Activated naive CD8-positive, alpha-beta T cell treated with anti-CD3 and anti-CD28 coated beads, Interleukin-2, amount 10 ng/mL, durations not matched to agents 7 days and 5 days (primary cell): ENCODE measurements around the gene GLRA3. TPM values are rescaled to one million over a fixed set of nuclear protein-coding genes. Genes with fewer than 3 reads are reported as not detected.
"Not testable (repeated sequence)": the region's sequence is repeated elsewhere in the genome, so short reads cannot be mapped to it uniquely, and the experiment has no call there.

Experiments used
- ATAC-seq: fragments of 150-1000 bp; cut with Tn5 transposase; one replicate; pipeline ENCODE4 v1.10.0; 2021; ENCODE audit warnings: low read depth, moderate library complexity
- POLR2A ChIA-PET: fragments of 350-600 bp; sonication (Branson Sonifier 250); formaldehyde crosslinking; loops from one replicate; lab custom pipeline; 2021; ENCODE audit warnings: antibody characterized with exemption; lab: Charles Lee
- DNase-seq: peaks from one replicate; pipeline ENCODE4 v3.0.0; 2021
- H3K27ac Mint-ChIP-seq: one replicate; pipeline ENCODE4 v1.8.0; 2022; ENCODE audit warnings: mild to moderate bottlenecking, mixed read lengths
- H3K27me3 Mint-ChIP-seq: one replicate; pipeline ENCODE4 v1.8.0; 2022; ENCODE audit warnings: mild to moderate bottlenecking, moderate library complexity, mixed read lengths
- H3K36me3 Mint-ChIP-seq: one replicate; pipeline ENCODE4 v1.8.0; 2021; ENCODE audit warnings: mild to moderate bottlenecking, mixed read lengths
- H3K4me1 Mint-ChIP-seq: one replicate; pipeline ENCODE4 v1.8.0; 2021; ENCODE audit warnings: mixed read lengths
- H3K4me3 Mint-ChIP-seq: one replicate; pipeline ENCODE4 v1.8.0; 2022; ENCODE audit warnings: mild to moderate bottlenecking, moderate library complexity, mixed read lengths
- H3K9me3 Mint-ChIP-seq: one replicate; pipeline ENCODE4 v1.8.0; 2021; ENCODE audit warnings: mixed read lengths
- total RNA-seq, 2 experiments: library from RNA; stranded (reverse); gene quantifications; one replicate each; pipeline ENCODE4 v1.2.3, GENCODE V29; 2021

Gene GLRA3
- total RNA-seq, 2 experiments from 2014 or later: not detected

DNA sequence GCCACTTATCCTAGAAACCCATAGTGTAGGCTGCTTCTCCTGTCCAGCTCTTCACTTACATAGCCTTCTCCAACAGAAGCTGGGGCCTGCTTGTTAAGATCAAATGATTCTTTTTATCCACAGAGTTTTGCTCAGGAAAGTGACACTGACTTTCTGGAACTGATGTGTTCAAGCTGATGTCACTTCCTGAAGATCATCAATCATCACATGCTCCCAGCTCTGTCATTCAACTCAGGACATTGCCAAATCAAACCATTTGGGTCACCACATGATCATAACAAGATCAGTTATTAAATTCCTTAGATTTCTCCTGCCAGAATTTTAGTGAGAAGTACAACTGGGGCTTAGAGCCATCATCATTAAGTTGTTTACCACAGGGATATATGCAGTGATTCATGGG lies 39.4 kb downstream of the GLRA3 start:
- no peak overlapping the region for H3K4me3 Mint-ChIP-seq
- ATAC-seq: no peak

DNA sequence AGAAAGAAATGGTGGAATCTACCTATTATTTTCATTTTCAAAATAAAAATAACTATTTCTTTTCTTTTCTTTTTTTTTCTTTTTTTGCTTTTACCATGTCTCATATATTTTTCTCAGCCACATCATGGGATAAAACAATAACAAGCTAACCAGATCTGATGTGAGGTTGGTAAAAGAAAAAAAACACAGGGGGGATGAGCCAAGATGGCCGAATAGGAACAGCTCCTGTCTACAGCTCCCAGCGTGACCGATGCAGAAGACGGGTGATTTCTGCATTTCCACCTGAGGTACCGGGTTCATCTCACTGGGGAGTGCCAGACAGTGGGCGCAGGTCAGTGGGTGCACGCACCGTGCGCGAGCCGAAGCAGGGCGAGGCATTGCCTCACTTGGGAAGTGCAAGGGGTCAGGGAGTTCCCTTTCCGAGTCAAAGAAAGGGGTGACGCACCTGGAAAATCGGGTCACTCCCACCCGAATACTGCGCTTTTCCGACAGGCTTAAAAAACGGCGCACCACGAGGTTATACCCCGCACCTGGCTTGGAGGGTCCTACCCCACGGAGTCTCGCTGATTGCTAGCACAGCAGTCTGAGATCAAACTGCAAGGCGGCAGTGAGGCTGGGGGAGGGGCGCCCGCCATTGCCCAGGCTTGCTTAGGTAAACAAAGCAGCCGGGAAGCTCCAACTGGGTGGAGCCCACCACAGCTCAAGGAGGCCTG lies 50.6 kb downstream of the GLRA3 start:
- POLR2A ChIA-PET, H3K9me3 Mint-ChIP-seq, H3K36me3 Mint-ChIP-seq, H3K27me3 Mint-ChIP-seq, H3K4me1 Mint-ChIP-seq, DNase-seq, H3K27ac Mint-ChIP-seq, ATAC-seq, H3K4me3 Mint-ChIP-seq: not testable (repeated sequence)

More for the DNA sequence above, 39.4 kb downstream of the GLRA3 start:
- no peaks in the 10 kb centered on the region for H3K27me3 Mint-ChIP-seq
- no peak for DNase-seq
- H3K9me3 Mint-ChIP-seq: no peaks in the 10 kb centered on the region
- no peaks in the 10 kb centered on the region for H3K36me3 Mint-ChIP-seq
- no peak overlapping the region for H3K27ac Mint-ChIP-seq
- POLR2A ChIA-PET: no interaction called here
- H3K4me1 Mint-ChIP-seq: no peaks in the 10 kb centered on the region

DNA sequence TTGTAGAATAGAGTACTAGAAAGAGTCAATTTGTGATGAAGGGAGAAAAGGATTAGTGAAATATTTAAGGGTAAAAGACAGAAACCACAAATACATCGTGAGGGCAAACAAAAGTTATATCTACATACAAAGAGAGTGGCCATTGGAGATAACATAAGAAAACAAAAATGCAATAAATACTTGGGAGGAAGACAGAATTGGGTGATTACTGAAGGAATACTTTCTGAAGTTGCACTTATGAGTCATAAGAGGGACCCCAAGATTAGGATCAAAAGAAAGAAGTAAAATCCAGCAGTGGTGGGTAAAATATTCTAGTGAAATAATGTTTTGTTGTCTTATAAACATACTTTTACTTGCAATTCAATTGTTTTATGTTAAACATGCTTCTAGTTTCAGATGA lies 53.7 kb downstream of the GLRA3 start:
- ATAC-seq: no peak
- H3K4me3 Mint-ChIP-seq: no peak overlapping the region
- H3K27me3 Mint-ChIP-seq: no peaks in the 10 kb centered on the region
- DNase-seq: no peak
- no peak overlapping the region for H3K27ac Mint-ChIP-seq
- H3K36me3 Mint-ChIP-seq: no peaks in the 10 kb centered on the region
- no peaks in the 10 kb centered on the region for H3K4me1 Mint-ChIP-seq
- POLR2A ChIA-PET: no interaction called here
- peaks cover 3% of the 10 kb centered on the region for H3K9me3 Mint-ChIP-seq

DNA sequence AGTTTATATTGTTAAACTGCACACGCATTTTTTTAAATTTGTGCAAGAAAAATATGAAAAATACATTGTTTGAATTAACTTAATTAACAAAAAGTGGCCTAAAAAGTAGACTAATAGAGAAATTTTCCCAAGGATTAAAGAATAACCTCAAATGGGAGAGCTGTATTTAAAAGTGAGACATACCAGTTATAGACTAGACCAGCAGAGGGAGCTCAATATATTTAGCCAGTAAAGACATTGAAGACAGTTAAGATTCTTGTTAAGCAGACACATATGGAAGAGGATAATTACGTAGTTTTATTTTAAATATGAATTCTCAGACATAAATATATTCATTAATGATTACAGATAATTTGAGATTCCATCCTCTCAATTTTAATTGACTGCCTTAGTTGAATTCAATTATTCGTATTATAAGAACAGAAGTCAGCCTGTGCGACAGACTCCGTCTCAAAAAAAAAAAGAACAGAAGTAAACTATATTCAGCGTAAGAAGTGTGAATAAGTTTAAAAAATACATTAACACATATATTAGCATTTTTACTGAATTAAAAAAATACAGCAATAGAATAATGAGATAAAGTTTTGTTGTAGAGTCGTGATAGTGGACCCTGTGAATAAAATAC lies 64.8 kb downstream of the GLRA3 start:
- no peak for DNase-seq
- ATAC-seq: no peak
- no peak overlapping the region for H3K4me3 Mint-ChIP-seq
- H3K4me1 Mint-ChIP-seq: no peaks in the 10 kb centered on the region
- POLR2A ChIA-PET: no interaction called here
- H3K36me3 Mint-ChIP-seq: no peaks in the 10 kb centered on the region
- no peaks in the 10 kb centered on the region for H3K9me3 Mint-ChIP-seq
- no peak overlapping the region for H3K27ac Mint-ChIP-seq
- H3K27me3 Mint-ChIP-seq: no peaks in the 10 kb centered on the region

DNA sequence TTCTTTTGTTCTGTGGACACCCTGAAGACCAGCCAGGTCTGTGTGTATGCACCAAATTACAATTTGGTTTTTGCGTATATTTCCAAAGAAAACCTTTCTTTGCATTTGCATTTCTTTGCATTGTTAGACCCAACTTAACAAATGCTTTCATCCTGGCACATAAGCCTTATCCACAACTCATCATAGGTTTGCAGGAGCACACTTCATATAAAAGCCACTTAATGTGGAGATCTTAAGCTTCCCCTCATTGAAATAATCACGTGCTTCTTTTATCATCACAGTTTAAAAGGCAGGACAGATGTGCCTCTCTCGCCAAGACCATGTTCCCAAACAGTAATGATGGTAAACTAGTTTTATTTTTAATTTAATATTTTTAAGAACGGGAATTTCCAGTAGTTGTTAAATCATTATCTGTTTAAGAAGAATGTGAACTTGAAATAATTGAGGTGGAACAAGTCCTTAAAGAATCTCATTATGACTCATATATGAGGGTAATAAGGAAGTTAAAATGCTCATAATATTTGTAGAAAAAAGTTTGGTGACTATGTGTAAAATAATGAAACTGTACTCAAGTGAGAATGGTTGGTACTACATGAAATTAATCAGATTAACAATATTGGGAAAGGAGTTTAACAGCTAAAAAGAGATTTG lies 65.5 kb downstream of the GLRA3 start:
- Mint-ChIP-seq H3K36me3 (no peaks in the 10 kb centered on the region), H3K4me3 (no peak overlapping the region), H3K9me3 (no peaks in the 10 kb centered on the region), H3K27ac (no peak overlapping the region), H3K27me3 (no peaks in the 10 kb centered on the region), H3K4me1 (no peaks in the 10 kb centered on the region)
- POLR2A ChIA-PET: no interaction called here
- DNase-seq: no peak
- no peak for ATAC-seq

DNA sequence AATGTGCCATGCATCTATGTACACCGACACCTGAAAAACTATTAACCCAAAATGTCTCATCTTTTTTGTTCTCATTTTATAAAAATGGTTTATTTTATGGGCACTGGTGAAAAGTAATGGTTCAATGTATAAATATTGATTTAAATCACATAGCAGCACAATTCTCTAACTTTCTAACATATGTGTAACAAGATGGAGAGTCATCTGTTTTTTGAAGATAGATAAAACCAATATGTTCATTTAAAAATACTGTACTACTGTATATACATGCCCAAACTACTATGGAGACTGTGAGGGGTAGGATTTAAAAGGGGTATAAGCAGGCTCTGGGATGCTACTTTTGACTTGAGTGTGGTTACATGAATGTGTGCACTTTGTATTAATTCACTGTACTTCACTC lies 67.6 kb downstream of the GLRA3 start:
- ATAC-seq (no peak), DNase-seq (no peak)
- H3K27me3 Mint-ChIP-seq: no peaks in the 10 kb centered on the region
- H3K4me3 Mint-ChIP-seq: no peak overlapping the region
- no peak overlapping the region for H3K27ac Mint-ChIP-seq
- POLR2A ChIA-PET: no interaction called here
- no peaks in the 10 kb centered on the region for H3K9me3 Mint-ChIP-seq
- H3K4me1 Mint-ChIP-seq: no peaks in the 10 kb centered on the region
- no peaks in the 10 kb centered on the region for H3K36me3 Mint-ChIP-seq

DNA sequence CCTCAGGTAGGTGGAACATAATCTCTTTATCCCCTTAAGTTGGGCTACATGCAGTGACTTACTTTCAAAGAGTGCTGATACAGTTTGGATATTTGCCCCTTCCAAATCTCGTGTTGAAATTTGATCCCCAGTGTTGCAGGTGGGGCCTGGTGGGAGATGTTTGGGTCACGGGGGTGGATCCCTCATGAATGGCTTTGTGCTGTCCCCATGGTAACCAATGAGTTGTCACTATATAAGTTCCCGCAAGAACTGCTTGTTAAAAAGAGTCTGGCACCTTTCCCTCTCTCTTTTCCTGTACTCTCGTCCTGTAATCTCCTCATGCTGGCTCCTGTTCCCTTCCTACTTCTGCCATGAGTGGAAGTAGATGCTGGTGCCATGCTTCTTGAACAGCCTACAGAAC lies 71.3 kb downstream of the GLRA3 start:
- Mint-ChIP-seq H3K9me3 (no peaks in the 10 kb centered on the region), H3K27me3 (no peaks in the 10 kb centered on the region), H3K36me3 (no peaks in the 10 kb centered on the region), H3K27ac (no peak overlapping the region), H3K4me3 (no peak overlapping the region), H3K4me1 (no peaks in the 10 kb centered on the region)
- ATAC-seq (no peak), DNase-seq (no peak)
- POLR2A ChIA-PET: no interaction called here

DNA sequence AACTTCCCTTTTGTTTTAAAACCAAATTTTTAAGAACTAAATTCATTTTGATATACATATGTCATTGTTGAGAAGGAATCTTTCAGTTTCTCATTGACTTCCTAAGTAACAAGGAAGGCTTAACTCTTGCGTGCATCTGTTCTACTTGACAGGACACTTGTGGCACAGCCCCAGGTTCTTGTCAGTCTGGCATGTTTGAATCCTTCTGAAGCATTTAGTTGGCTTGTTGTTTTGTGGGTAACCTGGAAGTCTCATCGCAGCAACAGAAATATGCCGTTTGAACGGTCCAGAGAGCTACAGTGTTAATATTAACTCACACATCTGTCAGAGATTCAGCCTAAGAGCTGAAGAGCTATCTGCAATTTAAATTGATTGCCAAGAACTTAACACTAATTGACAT lies 76.0 kb downstream of the GLRA3 start:
- Mint-ChIP-seq H3K27ac (no peak overlapping the region), H3K27me3 (no peaks in the 10 kb centered on the region), H3K36me3 (no peaks in the 10 kb centered on the region), H3K4me1 (no peaks in the 10 kb centered on the region), H3K9me3 (no peaks in the 10 kb centered on the region), H3K4me3 (no peak overlapping the region)
- ATAC-seq: no peak
- POLR2A ChIA-PET: no interaction called here
- no peak for DNase-seq

DNA sequence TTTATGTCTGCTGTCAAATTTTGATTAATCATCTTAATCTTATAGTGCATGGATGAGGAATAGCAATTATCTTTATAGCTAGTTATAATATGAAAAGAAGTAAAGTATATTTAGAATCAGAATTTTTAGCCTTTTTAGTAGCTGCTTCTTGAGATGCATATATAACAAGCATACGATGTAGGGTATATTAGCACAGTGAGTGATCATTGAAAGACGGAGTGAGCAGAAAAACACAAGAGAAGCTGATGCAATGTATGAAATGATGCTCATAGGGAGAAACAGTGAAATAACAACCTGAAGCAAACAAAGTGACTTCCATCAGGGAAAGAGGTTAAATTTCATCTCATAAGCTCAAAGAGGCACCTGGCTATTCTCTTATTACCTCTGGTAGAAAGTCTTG lies 77.0 kb downstream of the GLRA3 start:
- no peak for DNase-seq
- Mint-ChIP-seq H3K4me3 (no peak overlapping the region), H3K36me3 (no peaks in the 10 kb centered on the region), H3K4me1 (no peaks in the 10 kb centered on the region), H3K27me3 (no peaks in the 10 kb centered on the region), H3K27ac (no peak overlapping the region), H3K9me3 (no peaks in the 10 kb centered on the region)
- POLR2A ChIA-PET: no interaction called here
- ATAC-seq: no peak

DNA sequence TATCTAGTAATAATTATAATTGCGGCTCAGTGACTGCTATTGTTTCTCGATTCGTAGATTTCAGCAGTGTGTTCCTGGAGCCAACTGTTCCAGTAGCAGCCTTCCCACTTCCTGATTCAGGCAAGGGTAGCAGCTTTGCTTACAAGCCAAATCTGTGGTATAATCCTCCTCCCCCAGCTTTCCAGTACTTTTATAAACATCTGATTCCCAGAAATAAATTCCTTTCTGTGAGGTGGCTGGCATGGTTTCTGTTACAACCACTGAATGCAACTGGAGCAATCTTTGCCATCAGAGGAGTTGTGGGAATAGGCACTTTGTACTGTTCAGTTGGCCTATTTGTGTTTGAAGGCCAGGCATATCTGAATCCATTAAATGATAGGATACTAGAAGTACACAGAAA lies 80.0 kb downstream of the GLRA3 start:
- Mint-ChIP-seq H3K9me3 (no peaks in the 10 kb centered on the region), H3K27me3 (peaks cover 2% of the 10 kb centered on the region), H3K4me3 (no peak overlapping the region), H3K27ac (no peak overlapping the region), H3K4me1 (no peaks in the 10 kb centered on the region), H3K36me3 (no peaks in the 10 kb centered on the region)
- ATAC-seq (no peak), DNase-seq (no peak)
- POLR2A ChIA-PET: no interaction called here

DNA sequence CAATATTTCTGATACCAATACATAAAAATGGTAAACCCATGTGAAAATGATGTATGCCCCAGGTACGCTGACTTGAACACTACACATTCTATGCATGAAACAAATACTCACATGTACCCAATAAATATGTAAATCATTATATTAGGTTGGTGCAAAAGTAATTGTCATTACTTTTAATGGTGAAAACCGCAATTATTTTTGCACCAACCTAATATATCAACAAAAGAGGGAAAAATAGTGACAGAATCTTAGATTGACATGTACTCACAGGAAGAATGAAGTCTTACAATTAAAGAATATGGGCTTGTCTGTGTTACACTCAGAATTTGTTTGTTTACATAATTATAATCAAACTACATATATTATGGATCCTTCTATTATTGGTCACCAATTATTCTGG lies 82.3 kb downstream of the GLRA3 start:
- H3K27ac Mint-ChIP-seq: no peak overlapping the region
- H3K9me3 Mint-ChIP-seq: no peaks in the 10 kb centered on the region
- H3K4me3 Mint-ChIP-seq: no peak overlapping the region
- H3K4me1 Mint-ChIP-seq: no peaks in the 10 kb centered on the region
- no peak for ATAC-seq
- POLR2A ChIA-PET: no interaction called here
- H3K36me3 Mint-ChIP-seq: no peaks in the 10 kb centered on the region
- DNase-seq: no peak
- H3K27me3 Mint-ChIP-seq: peaks cover 2% of the 10 kb centered on the region

DNA sequence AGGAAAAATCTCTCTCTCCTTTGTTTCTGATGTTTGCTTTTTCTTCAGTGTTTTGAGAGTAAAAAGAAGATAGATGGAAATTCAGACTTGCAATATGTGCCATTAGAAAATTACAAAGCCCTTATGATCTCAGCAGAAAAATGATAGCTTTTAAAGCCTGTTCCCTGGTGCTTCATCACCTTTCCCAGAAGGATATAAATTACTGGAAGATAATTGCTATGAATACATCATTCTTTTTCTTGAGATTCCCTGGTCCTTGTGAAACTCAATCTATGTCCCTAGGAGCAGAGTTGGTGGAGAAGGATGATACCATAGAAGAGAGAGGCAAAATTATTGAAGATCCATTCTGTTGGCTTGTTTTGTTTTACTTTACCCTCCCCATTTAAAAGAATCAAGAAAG lies 86.5 kb downstream of the GLRA3 start:
- H3K27ac Mint-ChIP-seq: no peak overlapping the region
- no peaks in the 10 kb centered on the region for H3K36me3 Mint-ChIP-seq
- H3K4me1 Mint-ChIP-seq: no peaks in the 10 kb centered on the region
- no peaks in the 10 kb centered on the region for H3K9me3 Mint-ChIP-seq
- no peak for DNase-seq
- POLR2A ChIA-PET: no interaction called here
- peaks cover 2% of the 10 kb centered on the region for H3K27me3 Mint-ChIP-seq
- ATAC-seq: no peak
- no peak overlapping the region for H3K4me3 Mint-ChIP-seq

DNA sequence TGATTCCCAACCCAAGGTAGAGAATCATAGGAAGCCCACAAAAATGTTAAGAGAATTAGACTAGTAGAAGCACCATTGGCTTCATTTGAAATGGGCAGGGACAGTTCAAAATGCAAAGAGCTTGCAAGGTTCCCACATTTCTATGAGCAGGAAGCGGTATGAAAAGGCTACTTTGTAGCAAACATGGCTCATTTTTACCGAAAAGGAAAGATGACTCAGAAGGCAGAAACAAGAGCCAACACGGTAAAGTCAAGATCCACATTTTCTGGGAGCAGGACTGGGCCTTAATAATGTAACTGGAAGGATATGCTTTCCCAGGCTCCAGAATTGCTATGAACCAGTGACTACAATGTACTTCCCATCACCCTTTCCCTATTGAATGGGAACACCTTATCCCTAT lies 89.5 kb downstream of the GLRA3 start:
- ATAC-seq: no peak
- no peak overlapping the region for H3K27ac Mint-ChIP-seq
- no peak for DNase-seq
- POLR2A ChIA-PET: no interaction called here
- H3K4me1 Mint-ChIP-seq: no peaks in the 10 kb centered on the region
- no peaks in the 10 kb centered on the region for H3K9me3 Mint-ChIP-seq
- peaks cover under 1% of the 10 kb centered on the region for H3K27me3 Mint-ChIP-seq
- H3K36me3 Mint-ChIP-seq: no peaks in the 10 kb centered on the region
- no peak overlapping the region for H3K4me3 Mint-ChIP-seq

DNA sequence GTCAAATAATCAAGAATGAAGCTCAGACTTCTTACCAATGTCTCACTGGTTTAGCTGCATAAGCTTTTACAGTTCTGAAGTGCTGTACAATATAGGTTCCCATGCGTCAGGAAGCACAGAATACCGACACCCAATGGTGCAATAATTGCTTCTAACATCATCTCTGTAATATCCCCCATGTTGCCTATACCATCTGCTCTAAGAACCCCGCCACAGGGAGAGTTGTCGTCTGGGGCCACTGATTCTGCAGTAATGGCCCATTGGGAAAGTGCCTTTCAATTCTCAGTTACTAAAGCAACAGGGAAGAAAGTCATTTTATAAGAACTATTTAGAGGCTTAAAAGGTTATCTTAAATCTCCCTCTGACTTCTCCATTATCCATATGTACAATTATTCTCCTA lies 94.9 kb downstream of the GLRA3 start:
- Mint-ChIP-seq H3K4me1 (no peaks in the 10 kb centered on the region), H3K36me3 (no peaks in the 10 kb centered on the region)

More for the DNA sequence above, 94.9 kb downstream of the GLRA3 start:
- Mint-ChIP-seq H3K27ac (no peak overlapping the region), H3K27me3 (no peaks in the 10 kb centered on the region), H3K4me3 (no peak overlapping the region), H3K9me3 (no peaks in the 10 kb centered on the region)
- DNase-seq: no peak
- ATAC-seq: no peak
- POLR2A ChIA-PET: no interaction called here
